HG03558 (cell line): ENCODE results near the gene TWSG1.
"Not testable (repeated sequence)": the region's sequence is repeated elsewhere in the genome, so short reads cannot be mapped to it uniquely, and the experiment has no call there.

ENCODE experiments used
- ATAC-seq: cut with Tn5 transposase; IDR thresholded peaks from one replicate; pipeline ENCODE4 v1.9.1; 2021; ENCODE audit warnings: moderate number of reproducible peaks; ENCODE audit not compliant: unreplicated experiment; ENCODE audit errors: extremely low read depth

Gene TWSG1

DNA sequence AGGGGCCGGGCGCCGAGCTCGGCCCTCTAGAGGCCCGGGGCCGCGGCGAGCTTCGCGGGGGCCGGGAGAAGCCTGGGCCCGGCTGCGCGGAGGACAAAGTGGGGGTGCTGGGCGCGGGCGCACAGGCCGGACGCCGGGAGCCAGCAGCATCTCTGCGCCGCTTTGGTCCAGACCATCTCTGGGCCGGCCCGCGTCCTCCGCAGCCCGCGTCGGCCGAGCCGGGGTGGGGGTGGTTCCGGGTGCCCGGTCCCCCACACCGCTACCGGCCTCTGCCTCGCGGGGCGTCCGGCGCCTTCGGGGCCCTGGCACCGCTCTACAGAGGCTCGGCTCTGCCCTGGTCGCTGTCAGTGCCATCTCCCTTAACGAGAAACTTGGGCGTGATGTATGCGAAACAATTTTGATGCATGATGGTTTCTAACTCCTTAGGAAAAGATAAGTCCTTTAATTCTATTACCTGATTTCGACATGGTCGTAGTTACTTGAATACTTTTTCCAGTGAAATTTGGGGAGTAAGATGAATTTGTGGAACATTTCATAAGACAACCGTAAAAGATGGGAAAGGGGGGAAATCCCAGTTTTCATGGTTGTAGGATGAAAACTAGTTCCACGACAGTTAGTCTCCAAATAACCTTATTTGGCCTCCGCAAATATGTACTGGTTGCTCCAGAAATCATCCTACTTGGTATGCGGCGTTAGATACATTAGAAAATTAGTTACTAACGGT lies 562 bp downstream of the TWSG1 start:
- peak; percentile 14 for ATAC-seq

- ATAC-seq = no peak
These were observed 1.1 kb downstream of the TWSG1 start for GRCh38 chr18:9335697-9336045.

- no peak for ATAC-seq
These were observed 2.3 kb downstream of the TWSG1 start for GRCh38 chr18:9336827-9337226.

- ATAC-seq = no peak
These were observed 3.3 kb downstream of the TWSG1 start for GRCh38 chr18:9337873-9338272.

GRCh38 chr18:9340472-9340871 lies 5.9 kb downstream of the TWSG1 start:
- no peak for ATAC-seq

DNA sequence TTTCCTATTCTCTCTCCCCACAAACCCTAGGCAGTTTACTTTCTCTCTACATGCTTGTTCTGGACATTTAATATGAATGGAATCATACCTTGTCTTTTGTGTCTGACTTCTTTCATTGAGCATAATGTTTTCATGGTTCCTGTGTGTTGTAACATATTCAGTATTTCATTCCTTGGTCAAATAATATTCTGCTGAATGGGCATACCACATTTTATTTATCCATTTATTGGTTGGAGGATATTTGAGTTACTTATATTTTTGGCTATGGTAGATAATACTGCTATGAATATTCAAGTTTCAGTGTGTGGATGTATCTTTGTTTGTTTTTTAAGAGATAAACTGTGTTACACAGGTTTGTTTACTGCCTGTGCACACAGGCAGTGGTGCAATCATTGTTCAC lies 9.0 kb downstream of the TWSG1 start:
- no peak for ATAC-seq

DNA sequence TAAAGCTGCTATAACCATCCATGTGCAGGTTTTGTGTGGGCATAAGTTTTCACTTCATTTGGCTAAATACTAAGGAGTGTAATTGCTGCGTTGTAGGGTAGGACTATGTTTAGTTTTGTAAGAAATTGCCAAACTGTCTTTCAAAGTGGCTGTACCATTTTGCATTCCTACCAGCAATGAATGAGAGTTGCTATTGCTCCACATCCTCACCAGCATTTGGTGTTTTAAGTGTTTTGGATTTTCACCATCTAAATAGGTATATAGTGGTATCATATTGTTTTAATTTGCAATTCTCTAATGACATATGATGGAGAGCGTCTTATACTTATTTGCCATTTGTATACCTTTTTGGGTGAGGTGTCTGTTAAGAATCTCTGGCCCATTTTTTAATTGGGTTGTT lies 12.2 kb downstream of the TWSG1 start:
- ATAC-seq = no peak

- ATAC-seq = no peak
These were observed 13.6 kb downstream of the TWSG1 start for GRCh38 chr18:9348079-9348671.

DNA sequence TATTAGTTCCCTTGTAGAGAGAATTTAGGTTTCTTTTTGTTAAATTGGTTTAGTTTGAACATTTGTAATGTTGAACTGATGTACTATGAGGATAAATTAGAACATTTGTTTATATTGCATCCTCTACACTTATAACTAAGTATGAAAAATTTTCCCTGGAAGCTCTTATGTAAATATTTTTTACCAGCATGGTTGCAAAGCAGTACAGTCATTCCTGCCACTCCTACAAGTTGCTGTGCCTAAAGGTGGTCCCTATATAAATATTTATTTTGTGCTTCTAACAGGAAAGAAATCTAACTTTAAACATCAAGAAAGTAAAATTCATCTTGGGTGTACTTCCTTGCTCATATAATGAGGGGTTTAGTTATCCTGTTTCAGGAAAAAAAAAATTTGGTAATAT lies 14.2 kb downstream of the TWSG1 start:
- ATAC-seq = no peak

DNA sequence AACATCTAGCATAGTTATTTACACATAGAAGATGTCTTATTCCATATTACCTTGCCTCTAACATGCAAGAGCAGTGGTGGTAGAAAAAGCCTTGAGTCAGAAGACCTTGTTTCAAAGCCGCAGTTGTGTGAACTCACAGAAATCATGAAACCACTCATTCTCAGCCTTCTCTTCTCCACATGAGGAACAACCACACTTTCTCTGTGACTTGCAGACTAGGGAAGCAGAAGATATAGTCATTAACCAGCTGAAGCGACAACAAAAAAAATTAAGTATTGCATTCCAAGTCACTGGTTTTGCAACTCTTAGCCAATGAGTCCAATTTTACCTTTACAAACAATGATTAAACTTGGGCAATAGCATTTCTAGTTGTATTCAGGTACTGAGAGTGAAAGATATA lies 19.0 kb downstream of the TWSG1 start:
- peak; percentile 79 for ATAC-seq

GRCh38 chr18:9354256-9354655 lies 19.7 kb downstream of the TWSG1 start:
- ATAC-seq = no peak

- ATAC-seq = no peak
These were observed 22.4 kb downstream of the TWSG1 start for GRCh38 chr18:9356976-9357375.

DNA sequence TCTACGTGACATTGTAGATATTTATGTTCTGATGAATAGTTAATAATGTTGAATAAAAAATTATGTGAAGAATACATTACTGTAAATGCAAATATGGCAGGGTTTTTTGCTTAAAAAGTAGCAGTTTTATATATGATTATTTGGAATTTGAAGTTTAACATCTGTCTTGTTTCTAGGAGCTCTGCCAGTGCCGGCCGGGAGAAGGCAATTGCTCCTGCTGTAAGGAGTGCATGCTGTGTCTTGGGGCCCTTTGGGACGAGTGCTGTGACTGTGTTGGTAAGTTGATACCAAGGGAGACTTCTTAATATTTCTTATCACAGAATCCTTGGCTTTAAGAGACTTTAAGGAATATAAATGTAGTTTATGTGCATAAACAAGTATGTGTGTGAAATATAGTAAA lies 25.2 kb downstream of the TWSG1 start:
- no peak for ATAC-seq

GRCh38 chr18:9361191-9361590 lies 26.6 kb downstream of the TWSG1 start:
- ATAC-seq = no peak

GRCh38 chr18:9362869-9363268 lies 28.3 kb downstream of the TWSG1 start:
- ATAC-seq = no peak

GRCh38 chr18:9364242-9364641 lies 29.7 kb downstream of the TWSG1 start:
- ATAC-seq = no peak

DNA sequence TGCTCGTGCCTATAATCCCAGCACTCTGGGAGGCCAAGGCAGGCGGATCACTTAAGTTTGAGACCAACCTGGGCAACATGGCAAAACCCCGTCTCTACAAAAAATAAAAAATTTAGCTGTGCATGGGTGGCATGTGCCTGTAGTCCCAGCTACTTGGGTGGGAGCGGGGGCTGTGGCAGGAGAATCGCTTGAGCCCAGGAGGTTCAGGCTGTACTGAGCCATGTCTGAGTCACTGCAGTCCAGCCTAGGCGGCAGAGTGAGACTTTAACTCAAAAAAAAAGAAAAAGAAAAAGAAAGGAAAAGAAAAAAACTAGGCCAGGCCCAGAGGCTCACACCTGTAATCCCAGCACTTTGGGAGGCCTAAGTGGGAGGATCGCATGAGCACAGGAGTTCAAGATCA lies 30.8 kb downstream of the TWSG1 start:
- no peak for ATAC-seq

DNA sequence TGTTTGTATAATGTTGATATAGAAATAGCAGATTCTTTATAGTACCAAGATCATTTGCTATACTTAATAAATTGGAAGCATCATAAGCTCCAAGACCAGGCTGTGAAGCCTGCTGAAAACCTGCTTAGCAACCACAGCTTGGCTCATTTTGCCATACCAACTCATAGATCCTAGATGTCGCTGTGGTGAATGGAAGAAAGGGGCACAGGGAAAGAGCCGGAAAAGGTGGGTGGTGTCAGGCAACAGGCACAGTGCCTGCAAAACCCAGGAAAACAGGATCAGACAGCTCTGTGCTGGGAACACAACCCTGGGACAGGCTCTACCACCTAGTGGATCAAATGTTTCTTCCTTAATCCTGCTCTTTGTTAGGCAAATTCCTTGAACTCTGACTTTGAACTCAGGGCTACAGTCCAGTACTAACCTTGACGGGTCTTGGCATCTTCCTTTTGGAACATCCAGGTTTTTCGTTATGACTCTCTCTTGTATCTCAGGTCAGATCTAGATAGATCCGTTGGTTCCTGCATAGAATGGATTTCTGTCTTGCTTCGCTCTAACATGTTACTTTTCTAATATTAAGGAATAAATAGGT lies 31.6 kb downstream of the TWSG1 start:
- ATAC-seq = no peak

DNA sequence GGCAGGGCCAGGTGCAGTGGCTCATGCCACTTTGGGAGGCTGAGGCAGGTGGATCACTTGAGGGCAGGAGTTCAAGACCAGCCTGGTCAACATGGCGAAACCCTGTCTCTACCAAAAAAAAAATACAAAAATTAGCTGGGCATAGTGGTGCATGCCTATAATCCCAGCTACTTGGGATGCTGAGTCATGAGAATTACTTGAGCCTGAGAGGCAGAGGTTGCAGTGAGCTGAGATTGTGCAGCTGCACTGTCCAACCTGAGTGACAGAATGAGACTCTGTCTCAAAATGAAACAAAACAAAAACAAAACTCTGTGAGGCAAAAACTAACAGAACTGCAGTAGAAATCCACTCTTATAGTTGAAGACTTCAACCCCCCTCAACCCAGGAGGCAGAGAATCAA lies 38.7 kb downstream of the TWSG1 start:
- not testable (repeated sequence) for ATAC-seq

- no peak for ATAC-seq
These were observed 44.5 kb downstream of the TWSG1 start for GRCh38 chr18:9379118-9379517.

DNA sequence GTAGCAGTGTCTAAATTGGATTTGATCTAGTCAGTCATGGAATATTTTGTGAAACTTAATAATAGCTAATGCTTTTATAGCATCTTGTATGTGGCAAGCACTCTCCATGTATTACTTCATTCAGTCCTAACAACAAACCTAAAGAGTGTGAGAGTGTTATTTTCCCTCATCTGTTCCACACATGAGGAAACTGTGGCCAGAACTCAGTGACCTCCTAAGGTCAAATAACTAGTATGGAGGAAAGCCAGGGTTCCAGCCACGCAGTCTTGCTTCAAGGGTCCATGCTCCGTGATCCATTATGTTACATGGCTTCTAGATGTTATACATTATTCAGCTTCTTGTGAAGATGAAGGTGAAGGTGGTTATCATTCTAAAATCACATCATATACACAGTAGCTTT lies 45.5 kb downstream of the TWSG1 start:
- no peak for ATAC-seq
